ENCODE measurements around the gene ATP4A. TPM values are rescaled to one million over a fixed set of nuclear protein-coding genes. Genes with fewer than 3 reads are reported as not detected.

Gene ATP4A
- total and polyA plus RNA-seq, 2 donors (not counting 1 experiment from before 2014, with no cell fraction given) = not detected

- no peak for TF ChIP-seq CTCF (IDR thresholded peaks at IDR 0.05)
- Mint-ChIP-seq H3K27ac (no peak overlapping the region), H3K27me3 (peaks cover 53% of the 10 kb centered on the region), H3K9me3 (ENCODE audit: insufficient read depth) (no peaks in the 10 kb centered on the region), H3K4me3 (no peak overlapping the region), H3K4me1 (peaks cover 15% of the 10 kb centered on the region)
- Histone ChIP-seq H3K9ac (ENCODE audit: low read length) (no peak overlapping the region), H3K27ac (ENCODE audit: low read length in 2 of 2) (no peak overlapping the region), H3K27me3 (replicated peaks in 1 of 4; ENCODE audit: control extremely low read depth in 1 of 4, control insufficient read depth in 3 of 4, insufficient read depth in 4 of 4, low read length in 3 of 4) (peaks cover 0 to 33% (median 6%) of the 10 kb centered on the region in 4 experiments), H2AFZ (ENCODE audit: insufficient read depth, low read depth, low read length, poor library complexity, severe bottlenecking) (no peak overlapping the region), H4K20me1 (ENCODE audit: control insufficient read depth, insufficient read depth, low read length, poor library complexity, severe bottlenecking) (no peaks in the 10 kb centered on the region), H3K9me3 (ENCODE audit: control extremely low read depth in 1 of 3, control insufficient read depth in 2 of 3, insufficient read depth in 1 of 3, low read length in 2 of 3) (peaks cover 0 to 2% (median 0%) of the 10 kb centered on the region in 3 donors), H3K4me3 (ENCODE audit: control extremely low read depth in 1 of 5, extremely low read depth in 1 of 5, insufficient read depth in 1 of 5, low read depth in 2 of 5, low read length in 4 of 5) (no peak overlapping the region), H3K4me2 (replicated peaks; ENCODE audit: low read depth, low read length, poor library complexity, severe bottlenecking) (no peak overlapping the region), H3K36me3 (replicated peaks in 1 of 2; ENCODE audit: control extremely low read depth in 1 of 2, control insufficient read depth in 1 of 2, extremely low read depth in 1 of 2, insufficient read depth in 2 of 2, low read length in 1 of 2) (no peaks in the 10 kb centered on the region), H3K79me2 (ENCODE audit: control insufficient read depth, insufficient read depth, low read length) (no peaks in the 10 kb centered on the region), H3K4me1 (ENCODE audit: control insufficient read depth in 2 of 2, insufficient read depth in 2 of 2, low read length in 2 of 2) (peaks cover 10 to 14% of the 10 kb centered on the region in 2 donors)
- ATAC-seq (ENCODE audit: low read depth) (no peak), DNase-seq (no peak)
- WGBS (ENCODE audit: insufficient coverage) = 78% methylated on average over 5 of the region's 6 CpGs
- CTCF ChIA-PET = interaction anchor here (1.5 kb wide), 1 partner anchor 21 kb away, joined by 4 read pairs; no protein-coding TSS in a partner anchor
- POLR2A ChIA-PET = no interaction called here
- intact Hi-C loops (cut with micrococcal nuclease) = no loop called here
Observed at GRCh38 chr19:35531291-35531690, 32.2 kb downstream of the ATP4A start.

GRCh38 chr19:35529241-35530218 is 33.9 kb downstream of the ATP4A start:
- H4K20me1 ChIP-seq (ENCODE audit: control insufficient read depth, insufficient read depth, low read length, poor library complexity, severe bottlenecking) = no peaks in the 10 kb centered on the region
- no peak overlapping the region for H3K27ac ChIP-seq (ENCODE audit: low read length in 2 of 2)
- peaks cover 0 to 2% (median 0%) of the 10 kb centered on the region in 3 donors for H3K9me3 ChIP-seq (ENCODE audit: control extremely low read depth in 1 of 3, control insufficient read depth in 2 of 3, insufficient read depth in 1 of 3, low read length in 2 of 3)
- H3K36me3 ChIP-seq (replicated peaks in 1 of 2; ENCODE audit: control extremely low read depth in 1 of 2, control insufficient read depth in 1 of 2, extremely low read depth in 1 of 2, insufficient read depth in 2 of 2, low read length in 1 of 2) = no peaks in the 10 kb centered on the region
- H2AFZ ChIP-seq (ENCODE audit: insufficient read depth, low read depth, low read length, poor library complexity, severe bottlenecking) = no peak overlapping the region
- ChIA-PET CTCF (interaction anchor here (1.5 kb wide), 1 partner anchor 19 kb away, joined by 4 read pairs; no protein-coding TSS in a partner anchor), POLR2A (no interaction called here)
- no peak overlapping the region for H3K4me3 ChIP-seq (ENCODE audit: control extremely low read depth in 1 of 5, extremely low read depth in 1 of 5, insufficient read depth in 1 of 5, low read depth in 2 of 5, low read length in 4 of 5)
- Mint-ChIP-seq H3K27ac (no peak overlapping the region), H3K4me1 (peaks cover 11% of the 10 kb centered on the region), H3K9me3 (ENCODE audit: insufficient read depth) (no peaks in the 10 kb centered on the region), H3K27me3 (peaks cover 54% of the 10 kb centered on the region), H3K4me3 (no peak overlapping the region)
- H3K9ac ChIP-seq (ENCODE audit: low read length) = no peak overlapping the region
- intact Hi-C loops (cut with micrococcal nuclease) = no loop called here
- no peak overlapping the region for H3K4me2 ChIP-seq (replicated peaks; ENCODE audit: low read depth, low read length, poor library complexity, severe bottlenecking)
- WGBS (ENCODE audit: insufficient coverage) = 39% methylated on average over 18 of the region's 19 CpGs
- H3K27me3 ChIP-seq (replicated peaks in 1 of 4; ENCODE audit: control extremely low read depth in 1 of 4, control insufficient read depth in 3 of 4, insufficient read depth in 4 of 4, low read length in 3 of 4) = peaks cover 0 to 38% (median 6%) of the 10 kb centered on the region in 4 experiments
- ATAC-seq (ENCODE audit: low read depth) (no peak), DNase-seq (no peak)
- no peaks in the 10 kb centered on the region for H3K79me2 ChIP-seq (ENCODE audit: control insufficient read depth, insufficient read depth, low read length)
- TF ChIP-seq CTCF (IDR thresholded peaks at IDR 0.05) (no peak), EZH2 (IDR thresholded peaks at IDR 0.05; ENCODE audit: borderline replicate concordance, insufficient read depth, low read depth, low read length, poor library complexity, severe bottlenecking) (no peak)
- peaks cover 10 to 14% of the 10 kb centered on the region in 2 donors for H3K4me1 ChIP-seq (ENCODE audit: control insufficient read depth in 2 of 2, insufficient read depth in 2 of 2, low read length in 2 of 2)

Data from B cell (primary cell).